IMR-90 (cell line): ENCODE data around the gene CABP2. TPM values are rescaled to one million over a fixed set of nuclear protein-coding genes. Genes with fewer than 3 reads are reported as not detected.

Experiments used
- ATAC-seq: fragments of 200-7000 bp; cut with Tn5 transposase; 2 replicates; pipeline ENCODE4 v1.9.1; 2020; ENCODE audit warnings: low read depth, mild to moderate bottlenecking, moderate library complexity
- BruUV-seq: library from RNA; stranded (reverse); fragments of 400-500 nt; replicated peaks from 2 replicates; lab custom pipeline; 2021; lab: Mats Ljungman, UMichigan
- CTCF ChIA-PET: fragments of 300-600 bp; formaldehyde crosslinking; extraction: SDS; loops from one replicate; lab custom pipeline; 2021; ENCODE audit warnings: antibody characterized with exemption; lab: Yijun Ruan, JAX
- POLR2A ChIA-PET: fragments of 300-600 bp; sonication (Branson Sonifier 250); formaldehyde crosslinking; loops from one replicate; lab custom pipeline; 2022; ENCODE audit warnings: antibody characterized with exemption; ENCODE audit not compliant: unreplicated experiment; lab: Charles Lee
- DNase-seq: peaks from one replicate; pipeline ENCODE4 v3.0.0; 2013
- H2AFZ ChIP-seq: replicated peaks from 2 replicates; pipeline ENCODE3; 2013; ENCODE audit warnings: low read length, mild to moderate bottlenecking; ENCODE audit not compliant: poor library complexity
- H2AK5ac ChIP-seq: 2 replicates; pipeline ENCODE4 v1.6.1; 2013; ENCODE audit warnings: low read depth, low read length, inconsistent platforms
- H2AK9ac ChIP-seq: replicated peaks from 2 replicates; pipeline ENCODE3; 2013; ENCODE audit warnings: mild to moderate bottlenecking, low read depth, low read length, moderate library complexity; ENCODE audit not compliant: poor library complexity
- H2BK120ac ChIP-seq: 2 replicates; pipeline ENCODE4 v1.6.1; 2013; ENCODE audit warnings: low read depth, low read length, inconsistent platforms
- H2BK15ac ChIP-seq: 3 replicates; pipeline ENCODE4 v1.6.1; 2013; ENCODE audit warnings: low read depth, low read length, inconsistent platforms
- H2BK20ac ChIP-seq: 2 replicates; pipeline ENCODE4 v1.6.1; 2013; ENCODE audit warnings: low read depth, mild to moderate bottlenecking, inconsistent platforms, low read length, moderate library complexity
- H2BK5ac ChIP-seq: 2 replicates; pipeline ENCODE4 v1.6.1; 2013; ENCODE audit warnings: mild to moderate bottlenecking, low read depth, low read length, inconsistent platforms; ENCODE audit not compliant: poor library complexity, severe bottlenecking
- H3K14ac ChIP-seq: replicated peaks from 2 replicates; pipeline ENCODE4 v1.6.1; 2013; ENCODE audit warnings: low read depth, low read length, inconsistent platforms
- H3K18ac ChIP-seq: 2 replicates; pipeline ENCODE4 v1.6.1; 2013; ENCODE audit warnings: low read depth, low read length, control low read depth
- H3K23ac ChIP-seq: 2 replicates; pipeline ENCODE4 v1.6.1; 2013; ENCODE audit warnings: low read depth, low read length, inconsistent platforms
- H3K27ac ChIP-seq: 2 replicates; pipeline ENCODE4 v1.5.1; 2013; ENCODE audit warnings: mild to moderate bottlenecking, control low read depth, low read length; ENCODE audit not compliant: insufficient read depth
- H3K27me3 ChIP-seq: 2 replicates; pipeline ENCODE4 v1.6.1; 2013; ENCODE audit warnings: low read length; ENCODE audit not compliant: control insufficient read depth, insufficient read depth
- H3K36me3 ChIP-seq: 2 replicates; pipeline ENCODE4 v1.6.1; 2013; ENCODE audit warnings: low read length, mixed read lengths; ENCODE audit not compliant: control insufficient read depth, insufficient read depth
- H3K4ac ChIP-seq: 2 replicates; pipeline ENCODE4 v1.6.1; 2013; ENCODE audit warnings: low read depth, low read length, inconsistent platforms
- H3K4me1 ChIP-seq: 2 replicates; pipeline ENCODE4 v1.6.1; 2013; ENCODE audit warnings: low read length, mixed read lengths; ENCODE audit not compliant: control insufficient read depth, insufficient read depth
- H3K4me2 ChIP-seq: 2 replicates; pipeline ENCODE4 v1.6.1; 2013; ENCODE audit warnings: low read depth, mild to moderate bottlenecking, control low read depth, low read length, moderate library complexity
- H3K4me3 ChIP-seq: 2 replicates; pipeline ENCODE4 v1.5.1; 2013; ENCODE audit warnings: low read depth, mild to moderate bottlenecking, control low read depth, low read length, moderate library complexity; ENCODE audit not compliant: insufficient read depth
- H3K56ac ChIP-seq: 2 replicates; pipeline ENCODE4 v1.6.1; 2013; ENCODE audit warnings: low read length, inconsistent platforms; ENCODE audit not compliant: insufficient read depth; ENCODE audit errors: extremely low read depth
- H3K79me1 ChIP-seq, 2 experiments: 2 replicates each; pipeline ENCODE4 v1.6.1; 2013; ENCODE audit warnings: low read length in 2 of 2, inconsistent platforms in 1 of 2, low read depth in 1 of 2
- H3K9ac ChIP-seq: 2 replicates; pipeline ENCODE4 v1.6.1; 2013; ENCODE audit warnings: low read depth, low read length, control low read depth
- H3K9me1 ChIP-seq: 2 replicates; pipeline ENCODE4 v1.6.1; 2013; ENCODE audit warnings: low read length, inconsistent platforms; ENCODE audit not compliant: insufficient read depth
- H3K9me3 ChIP-seq: 2 replicates; pipeline ENCODE4 v1.6.1; 2013; ENCODE audit warnings: low read length; ENCODE audit not compliant: control insufficient read depth, insufficient read depth
- H4K20me1 ChIP-seq: 2 replicates; pipeline ENCODE4 v1.6.1; 2013; ENCODE audit warnings: low read length, inconsistent platforms; ENCODE audit not compliant: insufficient read depth
- H4K5ac ChIP-seq: 2 replicates; pipeline ENCODE4 v1.6.1; 2013; ENCODE audit warnings: mild to moderate bottlenecking, low read depth, low read length, control low read depth
- H4K8ac ChIP-seq, 2 experiments: 2 replicates each; pipeline ENCODE4 v1.6.1; 2013; ENCODE audit warnings: low read depth in 2 of 2, low read length in 2 of 2, control low read depth in 1 of 2, inconsistent platforms in 1 of 2
- H4K91ac ChIP-seq: 2 replicates; pipeline ENCODE4 v1.6.1; 2013; ENCODE audit warnings: low read depth, low read length, inconsistent platforms; ENCODE audit not compliant: insufficient read depth
- BHLHE40 ChIP-seq: fragments of 150-350 bp; IDR thresholded peaks from 2 replicates; pipeline ENCODE4 v1.6.1; 2016; ENCODE audit warnings: mild to moderate bottlenecking, low read depth, low read length
- CEBPB ChIP-seq: IDR thresholded peaks from 2 replicates; pipeline ENCODE4 v1.6.1; 2012; ENCODE audit warnings: low read depth, low read length, improper control_type of control experiment
- CHD1 ChIP-seq: IDR thresholded peaks from 2 replicates; pipeline ENCODE4 v1.6.1; 2012; ENCODE audit warnings: low read depth, low read length, improper control_type of control experiment
- CTCF ChIP-seq: conservative IDR thresholded peaks from 2 replicates; pipeline ENCODE4 v1.5.1; 2012; ENCODE audit warnings: mild to moderate bottlenecking, low read depth, low read length, improper control_type of control experiment
- ELK1 ChIP-seq: fragments of 150-350 bp; IDR thresholded peaks from 2 replicates; pipeline ENCODE4 v1.6.1; 2016; ENCODE audit warnings: low read depth, mild to moderate bottlenecking, low read length, moderate library complexity, borderline replicate concordance
- FOS ChIP-seq: fragments of 150-350 bp; IDR thresholded peaks from 2 replicates; pipeline ENCODE4 v1.6.1; 2016; ENCODE audit warnings: low read depth, low read length
- MAFK ChIP-seq: IDR thresholded peaks from 2 replicates; pipeline ENCODE4 v1.6.1; 2012; ENCODE audit warnings: low read depth, low read length, improper control_type of control experiment
- MAZ ChIP-seq: IDR thresholded peaks from 2 replicates; pipeline ENCODE4 v1.6.1; 2012; ENCODE audit warnings: low read depth, mild to moderate bottlenecking, low read length, improper control_type of control experiment, moderate library complexity, borderline replicate concordance
- MXI1 ChIP-seq: IDR thresholded peaks from 2 replicates; pipeline ENCODE4 v1.6.1; 2012; ENCODE audit warnings: low read depth, mild to moderate bottlenecking, low read length, moderate library complexity, borderline replicate concordance
- NFE2L2 ChIP-seq: fragments of 150-350 bp; IDR thresholded peaks from 2 replicates; pipeline ENCODE4 v1.6.1; 2016; ENCODE audit warnings: low read depth, mild to moderate bottlenecking, low read length
- POLR2A ChIP-seq: IDR thresholded peaks from 2 replicates; pipeline ENCODE4 v1.6.1; 2012; ENCODE audit warnings: mild to moderate bottlenecking, low read depth, low read length
- RAD21 ChIP-seq: IDR thresholded peaks from 2 replicates; pipeline ENCODE4 v1.6.1; 2012; ENCODE audit warnings: low read length, improper control_type of control experiment
- RCOR1 ChIP-seq: IDR thresholded peaks from 2 replicates; pipeline ENCODE4 v1.6.1; 2012; ENCODE audit warnings: mild to moderate bottlenecking, low read length, improper control_type of control experiment; ENCODE audit not compliant: insufficient replicate concordance
- RFX5 ChIP-seq: IDR thresholded peaks from 2 replicates; pipeline ENCODE4 v1.8.0; 2012; ENCODE audit warnings: low read depth, mild to moderate bottlenecking, low read length, moderate library complexity
- SMC3 ChIP-seq: fragments of 150-350 bp; IDR thresholded peaks from 2 replicates; pipeline ENCODE4 v1.6.1; 2016; ENCODE audit warnings: low read depth, mild to moderate bottlenecking, antibody characterized with exemption, low read length, moderate library complexity
- USF2 ChIP-seq: fragments of 150-350 bp; IDR thresholded peaks from 2 replicates; pipeline ENCODE4 v1.6.1; 2017; ENCODE audit warnings: mild to moderate bottlenecking, antibody characterized with exemption, low read length, low read depth
- WGBS, 2 experiments: methylation state at CpG; one replicate each; pipeline versions ENCODE4 v1.1.5 to v1.1.7; 2013; ENCODE audit warnings: missing lambda C conversion rate in 2 of 2; ENCODE audit not compliant: insufficient read length in 1 of 2; ENCODE audit errors: extremely low coverage in 2 of 2; 5-methylcytosine and 5-hydroxymethylcytosine counted together
- dilution Hi-C: fragments of 300-500 bp; cut with HindIII; formaldehyde crosslinking; loops from one replicate; pipeline ENCODE4 v1.14.3; 2018; ENCODE audit warnings: low sequenced_read_pairs; ENCODE audit not compliant: unreplicated experiment
- in situ Hi-C: fragments of 300-500 bp; cut with MboI; formaldehyde crosslinking; loops from 3 replicates; pipeline ENCODE4 v1.14.3; 2019; ENCODE audit warnings: low sequenced_read_pairs, inconsistent platforms, mixed read lengths
- intact Hi-C: fragments of 100-400 bp; cut with micrococcal nuclease; formaldehyde crosslinking; loops from 2 replicates; pipeline ENCODE4 v1.10.0; 2022
- polyA plus RNA-seq, 3 experiments: library from polyadenylated mRNA; depleted of rRNA; stranded (reverse); fragments of >200 nt; gene quantifications; 2 replicates each; pipeline ENCODE4 v1.2.3, GENCODE V29; 2012; ENCODE audit warnings: low replicate concordance in 1 of 3
- total RNA-seq: library from RNA; depleted of rRNA; stranded (reverse); fragments of >200 nt; gene quantifications from 2 replicates; pipeline ENCODE4 v1.2.3, GENCODE V29; 2012

The CABP2 gene
- total and polyA plus RNA-seq, 2 of the 4 experiments (the other 2 are of a cell fraction): not detected

- H2AK9ac ChIP-seq: no peak overlapping the region
- WGBS, 2 experiments: 100% methylated on average over 1 of the region's 6 CpGs; no CpG with 5 or more reads in 1 of the 2 experiments
- H4K91ac ChIP-seq: no peak overlapping the region
- H4K5ac ChIP-seq: no peak overlapping the region
- H3K23ac ChIP-seq: no peak overlapping the region
- H3K9me1 ChIP-seq: no peaks in the 10 kb centered on the region
- no TSS peak for BruUV-seq
- no peaks in the 10 kb centered on the region for H3K9me3 ChIP-seq
- no peak overlapping the region for H3K4me3 ChIP-seq
- intact Hi-C loops: no loop called here
- no peak overlapping the region for H2BK5ac ChIP-seq
- no peaks in the 10 kb centered on the region for H4K20me1 ChIP-seq
- no peak overlapping the region for H2BK15ac ChIP-seq
- H2AK5ac ChIP-seq: no peak overlapping the region
- no peak for TF ChIP-seq CEBPB
- TF ChIP-seq USF2: no peak
- TF ChIP-seq RCOR1: no peak
- no peak for TF ChIP-seq MAZ
- TF ChIP-seq CTCF: no peak
- TF ChIP-seq POLR2A: no peak
- no peak for TF ChIP-seq SMC3
- TF ChIP-seq FOS: no peak
- TF ChIP-seq CHD1: no peak
- no peak for TF ChIP-seq RFX5
- no peak for TF ChIP-seq MXI1
- TF ChIP-seq NFE2L2: no peak
- no peak for TF ChIP-seq RAD21
- no peak for TF ChIP-seq ELK1
- no peak for TF ChIP-seq MAFK
- TF ChIP-seq BHLHE40: no peak
- H3K18ac ChIP-seq: no peak overlapping the region
- no peaks in the 10 kb centered on the region for H3K4me1 ChIP-seq
- H3K4me2 ChIP-seq: no peak overlapping the region
- H3K56ac ChIP-seq: no peak overlapping the region
- ChIA-PET POLR2A (no interaction called here), CTCF (interaction anchor here (1.0 kb wide), 1 partner anchor 13 kb away, joined by 3 read pairs; no protein-coding TSS in a partner anchor)
- H3K14ac ChIP-seq: no peak overlapping the region
- no peak overlapping the region for H2AFZ ChIP-seq
- H2BK120ac ChIP-seq: no peak overlapping the region
- in situ Hi-C loops: no loop called here
- no peaks in the 10 kb centered on the region for H3K79me1 ChIP-seq
- no peak overlapping the region for H4K8ac ChIP-seq
- DNase-seq (no peak), ATAC-seq (no peak)
- peaks cover 22% of the 10 kb centered on the region for H3K27me3 ChIP-seq
- no peak overlapping the region for H3K4ac ChIP-seq
- no peaks in the 10 kb centered on the region for H3K36me3 ChIP-seq
- H3K27ac ChIP-seq: no peak overlapping the region
- no peak overlapping the region for H3K9ac ChIP-seq
- dilution Hi-C loops: no loop called here
- no peak overlapping the region for H2BK20ac ChIP-seq
Observed at GRCh38 chr11:67541198-67541597, 18.0 kb upstream of the CABP2 start.
